HT-29 (cell line): ENCODE results near the gene HAGHL. TPM values are rescaled to one million over a fixed set of nuclear protein-coding genes. Genes with fewer than 3 reads are reported as not detected.

ENCODE experiments used
- DNase-seq: peaks from one replicate; pipeline ENCODE4 v3.0.0-alpha.2; 2015; ENCODE audit warnings: low spot score
- total RNA-seq: library from RNA; depleted of rRNA; stranded (reverse); fragments of >200 nt; shearing (Covaris generic); gene quantifications from 2 replicates; pipeline ENCODE4 v1.2.3, GENCODE V29; 2014

The HAGHL gene
- total RNA-seq, 1 experiment from 2014 or later = 80.8 TPM

DNA sequence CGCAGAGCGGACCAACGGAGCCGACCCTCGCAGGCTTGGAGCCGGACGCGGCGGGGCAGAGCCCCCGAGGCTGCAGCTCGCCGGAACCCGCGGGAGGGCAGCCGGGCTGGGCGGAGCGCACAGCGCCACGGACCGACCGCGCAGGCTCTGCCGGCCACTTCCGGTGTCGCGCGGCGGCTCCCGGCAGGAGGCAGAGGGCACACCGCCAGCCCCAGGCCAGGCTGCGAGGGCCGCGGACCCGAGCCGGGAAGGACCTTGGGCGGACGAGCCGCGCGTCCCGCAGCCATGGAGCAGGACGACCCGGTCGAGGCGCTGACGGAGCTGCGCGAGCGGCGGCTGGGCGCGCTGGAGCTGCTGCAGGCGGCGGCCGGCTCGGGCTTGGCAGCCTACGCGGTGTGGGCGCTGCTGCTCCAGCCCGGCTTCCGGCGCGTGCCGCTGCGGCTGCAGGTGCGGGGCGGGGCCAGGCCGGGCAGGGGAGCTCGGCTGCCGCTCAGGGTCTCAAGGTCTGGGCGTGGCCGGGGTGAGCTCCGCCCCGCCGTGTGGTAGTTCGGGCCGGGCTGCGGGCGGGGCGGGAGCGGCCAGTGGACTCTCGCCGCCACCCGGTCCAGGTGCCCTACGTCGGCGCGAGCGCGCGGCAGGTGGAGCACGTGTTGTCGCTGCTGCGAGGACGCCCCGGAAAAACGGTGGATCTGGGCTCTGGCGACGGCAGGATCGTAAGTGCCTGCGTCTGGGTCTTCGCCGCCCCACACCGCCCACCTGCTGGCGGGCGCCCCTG is 5.7 kb upstream of the HAGHL start, which contains the start of gene ANTKMT:
TSS of gene ANTKMT (plus strand) at position 157 of the 775 bp plus-strand sequence. CDS start at position 286, 129 bp downstream.
- DNase-seq = peak; percentile 92

DNA sequence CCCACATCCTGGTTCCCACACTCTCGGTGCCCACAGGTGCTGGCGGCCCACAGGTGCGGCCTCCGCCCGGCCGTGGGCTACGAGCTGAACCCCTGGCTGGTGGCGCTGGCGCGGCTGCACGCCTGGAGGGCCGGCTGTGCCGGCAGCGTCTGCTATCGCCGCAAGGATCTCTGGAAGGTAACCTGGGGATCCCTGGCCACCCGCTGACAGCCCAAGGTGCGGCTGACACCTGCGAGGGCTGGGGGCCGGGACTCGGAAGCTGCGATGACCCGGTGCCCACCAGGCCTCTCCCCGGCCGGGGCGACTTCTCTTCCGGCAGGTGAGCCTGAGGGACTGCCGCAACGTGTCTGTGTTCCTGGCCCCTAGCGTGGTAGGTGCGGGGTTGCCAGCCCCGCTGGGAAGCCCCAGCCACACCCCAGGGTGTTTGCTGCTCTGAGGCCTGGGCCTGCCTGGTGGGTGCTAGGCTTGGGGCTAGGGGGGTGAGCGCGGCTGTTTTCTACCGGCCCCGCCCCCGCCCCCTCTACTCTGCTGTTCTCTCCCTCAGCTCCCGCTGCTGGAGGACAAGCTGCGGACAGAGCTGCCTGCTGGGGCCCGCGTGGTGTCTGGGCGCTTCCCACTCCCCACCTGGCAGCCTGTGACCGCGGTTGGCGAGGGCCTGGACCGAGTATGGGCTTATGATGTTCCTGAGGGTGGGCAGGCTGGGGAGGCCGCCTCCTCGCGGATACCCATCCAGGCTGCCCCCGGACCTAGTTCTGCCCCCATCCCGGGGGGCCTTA is 5.0 kb upstream of the HAGHL start:
- DNase-seq = no peak

DNA sequence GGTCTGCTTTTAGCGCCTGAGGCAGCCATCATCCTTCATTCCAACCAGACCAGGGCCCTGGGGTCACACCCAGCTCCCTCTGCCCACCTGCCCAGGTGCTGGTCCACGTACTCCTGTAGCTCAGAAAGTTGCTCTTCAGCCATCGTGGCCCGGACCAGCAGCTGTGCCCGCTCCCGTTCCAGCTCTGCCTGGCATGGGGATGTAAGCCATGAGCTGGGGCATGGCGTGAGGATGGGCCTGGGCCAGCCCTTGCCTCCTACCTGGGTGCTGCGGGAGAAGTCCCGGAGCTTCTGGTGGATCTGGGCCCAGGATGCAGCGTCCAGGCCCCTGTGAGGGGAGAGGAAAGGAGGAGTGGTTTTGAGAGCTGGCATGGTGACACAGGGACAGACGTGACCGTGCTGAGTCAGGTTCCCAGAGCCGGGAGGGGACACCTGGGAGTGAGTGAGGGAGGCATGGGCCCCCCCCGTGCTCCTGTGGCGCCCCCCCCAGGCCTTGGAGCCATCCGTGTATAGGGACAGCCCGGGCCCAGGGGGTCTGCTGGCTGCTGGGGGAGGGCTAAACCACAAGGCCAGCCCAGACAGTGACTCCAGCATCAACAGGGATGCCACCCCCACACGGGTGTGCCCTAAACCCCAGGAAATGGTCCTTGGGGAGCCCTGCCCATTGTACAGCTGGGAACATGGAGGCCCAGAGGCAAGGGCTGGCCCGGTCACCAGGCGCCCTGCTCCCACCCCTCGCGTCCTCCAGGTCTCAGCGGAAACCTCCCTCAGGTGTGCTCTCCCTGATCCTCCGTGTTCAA is 3.9 kb upstream of the HAGHL start:
- DNase-seq = no peak

DNA sequence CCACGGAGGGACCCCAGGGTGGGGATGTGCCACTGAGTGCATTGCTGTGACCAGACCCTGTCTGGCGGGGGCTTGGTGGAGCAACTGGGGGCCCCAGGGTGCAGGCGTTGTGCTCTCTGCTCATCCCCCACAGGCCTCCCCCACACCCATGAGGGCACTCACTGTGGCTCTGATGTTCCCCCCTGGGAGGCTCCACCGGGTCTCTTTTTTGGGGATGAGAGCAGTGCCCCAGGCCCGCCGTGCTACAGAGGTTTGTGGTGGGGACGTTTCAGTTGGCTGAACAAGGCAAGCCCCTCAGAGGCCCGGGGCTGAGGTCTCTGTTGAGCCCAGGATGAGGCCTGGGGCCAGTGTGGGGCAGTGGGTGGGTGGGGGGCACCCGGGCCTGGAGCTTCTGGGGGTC is 3.2 kb upstream of the HAGHL start:
- no peak for DNase-seq

DNA sequence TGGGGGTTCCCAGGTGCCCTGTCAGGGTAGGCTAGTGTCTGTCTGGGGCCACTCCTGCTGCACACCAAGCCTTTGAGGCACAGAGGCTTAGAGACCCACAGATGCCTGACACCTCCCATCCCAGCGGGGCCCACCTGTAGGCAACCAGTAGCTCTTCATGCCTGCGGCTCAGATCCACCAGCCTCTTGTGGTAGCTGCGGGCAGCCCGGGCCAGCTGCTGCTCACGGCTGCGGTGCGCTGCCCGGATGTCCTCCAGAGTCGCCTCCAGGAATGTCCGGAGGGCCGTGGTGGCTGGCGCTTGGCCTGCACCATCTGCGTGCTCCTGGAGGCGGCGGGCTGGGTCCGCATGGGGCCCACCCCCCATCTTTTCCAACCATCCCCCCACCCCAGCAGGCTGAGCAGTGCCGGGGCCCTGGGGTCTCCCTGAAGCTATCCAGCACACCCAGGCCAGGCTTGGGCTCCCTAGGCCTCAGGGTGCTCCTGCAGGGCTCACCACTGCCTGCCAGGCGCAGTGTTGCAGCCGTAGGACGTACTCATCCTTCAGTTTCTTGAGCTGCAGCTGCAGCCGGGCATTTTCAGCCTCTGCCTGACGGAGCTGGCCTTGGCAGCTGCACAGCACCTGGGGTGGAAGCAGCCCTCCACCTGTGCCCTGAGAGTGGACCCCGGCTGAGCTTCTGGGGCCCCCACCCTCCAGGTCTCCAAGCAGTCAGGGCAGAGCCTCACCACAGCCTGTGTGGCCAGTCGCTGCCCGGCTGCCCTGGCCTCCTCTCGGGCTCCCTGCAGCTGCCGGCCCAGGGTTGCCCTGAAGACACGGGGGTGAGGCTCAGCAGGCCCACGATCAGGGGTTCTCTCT is 2.5 kb upstream of the HAGHL start:
- peak; percentile 1 for DNase-seq

DNA sequence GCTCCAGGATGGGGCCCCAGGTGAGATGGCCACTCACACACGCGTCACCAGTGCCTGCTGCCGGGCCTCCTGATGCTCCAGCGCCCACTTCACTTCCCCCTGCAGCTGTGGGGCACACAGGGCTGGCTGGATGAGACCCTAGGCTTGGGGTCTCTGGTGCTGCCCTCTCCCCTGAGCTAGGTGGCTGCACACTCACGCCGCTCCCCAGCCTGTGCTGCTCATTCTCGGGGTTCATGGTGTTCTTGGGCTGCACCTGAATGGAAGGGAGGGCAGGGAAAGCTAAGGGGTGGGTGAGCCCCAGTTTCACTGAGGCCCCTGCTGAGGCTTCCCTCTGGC is 1.9 kb upstream of the HAGHL start:
- DNase-seq = no peak

DNA sequence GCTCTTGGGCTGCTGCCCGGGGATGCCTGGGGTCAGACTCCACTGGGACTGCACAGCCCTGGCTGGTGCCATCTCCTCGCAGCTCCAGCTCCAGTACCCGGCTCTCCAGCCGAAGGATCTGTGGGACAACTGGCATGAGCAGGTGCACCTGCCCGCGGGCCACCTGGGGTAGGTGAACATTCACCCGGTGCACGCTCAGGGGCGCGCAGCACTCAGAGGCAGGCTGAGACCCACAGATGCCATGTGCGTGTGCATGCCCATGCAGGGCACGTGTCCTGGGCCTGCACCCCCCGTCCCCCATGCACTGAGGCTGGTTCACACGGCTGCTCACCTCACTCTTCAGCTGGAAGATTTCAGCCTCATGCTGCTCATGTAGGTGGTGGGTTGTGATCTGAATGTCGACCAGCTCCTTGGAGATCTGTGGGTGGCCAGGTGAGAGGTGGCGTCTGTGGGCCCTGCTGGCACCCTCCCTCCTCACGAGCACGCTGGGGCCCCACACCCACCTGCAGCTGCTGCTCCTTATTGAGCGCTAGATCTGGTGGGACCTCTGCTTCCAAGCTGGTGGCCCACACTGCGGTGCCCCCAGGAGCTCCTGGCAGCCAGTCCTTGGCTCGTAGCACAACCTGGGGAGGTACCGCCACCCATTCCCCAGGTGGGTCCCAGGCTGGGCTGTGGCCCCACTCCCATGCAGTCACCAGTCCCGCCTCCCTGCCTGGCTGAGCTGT is 1.3 kb upstream of the HAGHL start:
- peak; percentile 1 for DNase-seq

DNA sequence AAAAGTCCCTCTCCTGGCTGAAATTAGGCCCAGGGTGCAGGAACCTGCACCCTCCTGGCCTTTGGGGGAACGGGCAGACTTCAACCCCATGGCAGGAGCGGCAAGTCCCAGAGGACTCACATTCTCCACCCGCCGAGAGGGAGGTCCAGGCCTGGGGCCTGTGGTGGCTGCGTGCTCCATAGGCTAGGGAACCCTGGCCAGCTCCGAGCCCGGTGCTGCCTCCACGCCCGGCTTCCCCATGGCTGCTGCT is 793 bp upstream of the HAGHL start:
- DNase-seq = no peak

DNA sequence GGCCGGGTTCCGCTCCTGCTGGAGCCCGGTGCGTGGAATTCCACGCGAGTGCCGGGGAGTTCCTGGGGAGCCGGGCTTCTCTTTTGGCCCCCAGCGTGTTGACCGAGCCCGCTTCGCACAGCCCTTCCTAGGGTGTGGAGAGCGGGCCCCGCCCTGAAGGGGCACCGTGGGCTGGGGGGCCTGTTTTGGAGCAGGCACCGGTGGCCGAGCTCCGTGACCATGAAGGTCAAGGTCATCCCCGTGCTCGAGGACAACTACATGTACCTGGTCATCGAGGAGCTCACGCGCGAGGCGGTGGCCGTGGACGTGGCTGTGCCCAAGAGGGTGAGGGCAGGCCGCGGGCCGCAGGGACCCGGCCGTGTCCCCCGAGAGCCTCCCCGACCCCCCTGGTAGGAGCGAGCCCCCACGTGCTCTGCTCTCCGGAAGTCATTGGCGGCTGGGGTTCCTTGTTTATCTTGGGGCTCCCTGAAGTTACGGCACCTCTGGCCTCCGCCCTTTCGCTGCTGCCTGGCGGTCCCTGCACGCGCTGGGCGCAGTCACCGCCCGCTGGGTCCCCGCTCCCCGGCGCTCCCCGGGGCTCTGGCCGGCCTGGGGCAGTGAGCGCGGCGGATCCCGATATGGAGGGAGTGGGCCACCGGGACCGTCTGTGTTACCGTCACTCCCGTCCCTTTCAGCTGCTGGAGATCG is 528 bp downstream of the HAGHL start:
- peak; percentile 28 for DNase-seq

DNA sequence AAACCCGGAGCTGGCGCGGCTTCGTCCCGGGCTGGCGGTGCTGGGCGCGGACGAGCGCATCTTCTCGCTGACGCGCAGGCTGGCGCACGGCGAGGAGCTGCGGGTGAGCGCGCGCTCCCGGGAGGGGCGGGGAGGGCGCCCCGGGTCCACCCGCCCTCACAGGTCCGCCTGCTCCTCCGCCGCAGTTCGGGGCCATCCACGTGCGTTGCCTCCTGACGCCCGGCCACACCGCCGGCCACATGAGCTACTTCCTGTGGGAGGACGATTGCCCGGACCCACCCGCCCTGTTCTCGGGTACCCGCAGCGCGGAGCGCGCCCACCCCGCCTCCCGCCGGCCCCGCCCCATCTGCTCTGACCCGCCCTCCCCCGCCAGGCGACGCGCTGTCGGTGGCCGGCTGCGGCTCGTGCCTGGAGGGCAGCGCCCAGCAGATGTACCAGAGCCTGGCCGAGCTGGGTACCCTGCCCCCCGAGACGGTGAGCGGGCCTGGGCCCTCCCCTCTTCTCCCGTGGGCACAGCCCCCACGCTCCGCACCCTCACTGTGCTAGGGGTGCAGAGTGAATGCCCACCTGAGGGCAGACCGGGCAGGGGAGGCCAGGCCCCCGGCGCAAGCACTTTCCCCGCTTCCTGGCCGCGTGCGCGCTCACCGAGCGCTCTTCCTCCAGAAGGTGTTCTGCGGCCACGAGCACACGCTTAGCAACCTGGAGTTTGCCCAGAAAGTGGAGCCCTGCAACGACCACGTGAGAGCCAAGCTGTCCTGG is 1.4 kb downstream of the HAGHL start:
- peak; percentile 82 for DNase-seq

DNA sequence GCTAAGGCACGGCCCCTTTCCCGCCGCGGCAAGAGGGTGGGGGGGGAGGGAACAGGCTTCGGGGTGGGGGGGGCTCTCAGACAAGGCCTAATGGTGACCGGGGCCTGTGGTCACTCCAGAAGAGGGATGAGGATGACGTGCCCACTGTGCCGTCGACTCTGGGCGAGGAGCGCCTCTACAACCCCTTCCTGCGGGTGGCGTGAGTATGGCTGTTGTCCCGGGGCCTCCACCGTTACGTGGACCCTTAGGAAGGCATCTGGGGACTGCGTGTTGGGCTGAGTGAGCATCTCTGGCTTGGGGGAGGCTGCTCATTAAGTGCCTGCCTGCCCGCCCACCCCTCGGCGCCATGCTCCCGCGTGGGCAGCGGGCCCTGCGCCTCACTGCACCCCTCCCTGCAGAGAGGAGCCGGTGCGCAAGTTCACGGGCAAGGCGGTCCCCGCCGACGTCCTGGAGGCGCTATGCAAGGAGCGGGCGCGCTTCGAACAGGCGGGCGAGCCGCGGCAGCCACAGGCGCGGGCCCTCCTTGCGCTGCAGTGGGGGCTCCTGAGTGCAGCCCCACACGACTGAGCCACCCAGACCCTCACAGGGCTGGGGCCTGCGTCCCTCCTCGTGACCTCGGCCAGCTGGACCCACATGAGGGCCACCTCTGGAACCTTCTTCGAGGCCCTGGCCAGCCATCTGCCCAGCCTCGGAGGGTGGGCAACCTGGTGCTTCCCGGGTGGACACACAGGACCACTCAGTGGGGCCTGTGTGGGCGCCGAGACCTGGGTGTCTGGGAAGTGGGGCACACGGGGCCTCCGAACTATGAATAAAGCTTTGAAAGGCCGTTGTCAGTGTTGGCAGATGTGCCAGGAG is 2.2 kb downstream of the HAGHL start:
- DNase-seq = no peak

DNA sequence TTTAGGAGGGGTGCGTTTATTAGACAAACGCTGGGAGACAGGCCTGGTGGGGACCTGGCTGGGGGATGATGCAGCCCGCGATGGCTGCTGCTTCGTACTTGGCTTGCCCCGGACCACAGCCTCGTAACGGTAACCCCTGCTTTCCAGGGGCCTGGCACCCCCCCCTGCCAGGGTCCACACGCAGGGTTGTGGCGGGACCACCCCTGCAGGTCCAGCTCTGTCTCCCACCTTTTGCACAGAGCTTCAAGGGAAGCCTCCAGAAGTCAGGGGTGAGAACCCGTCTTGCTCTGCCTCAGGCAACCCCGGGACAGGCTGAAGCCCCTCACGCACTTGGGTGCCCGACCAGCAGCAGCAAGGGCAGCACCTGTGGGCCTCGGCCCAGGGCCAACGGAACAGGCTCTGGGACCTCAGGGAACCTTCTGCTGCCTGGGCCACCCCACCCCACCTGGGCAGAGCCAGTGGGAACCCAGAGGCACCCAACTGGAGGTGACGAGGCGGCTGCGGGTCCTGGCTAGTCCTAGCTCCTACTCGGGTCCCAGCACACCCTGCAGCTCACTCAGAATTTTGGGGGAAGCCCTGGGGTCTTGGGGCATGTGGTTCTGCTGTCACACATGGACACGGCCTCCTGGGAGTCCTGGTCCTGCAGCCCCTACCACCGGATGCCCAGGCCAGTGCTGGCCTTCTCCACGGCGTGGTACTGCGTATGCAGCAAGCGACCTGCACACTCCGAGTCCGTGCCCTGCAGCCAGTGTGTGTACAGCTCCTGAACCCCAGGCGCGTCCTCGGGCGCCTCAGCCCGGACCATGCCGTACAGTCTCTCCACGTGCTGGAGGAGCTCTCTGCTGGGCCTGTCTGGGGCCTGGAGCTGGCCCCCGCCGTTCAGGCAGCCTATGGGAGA is 3.1 kb downstream of the HAGHL start:
- no peak for DNase-seq

DNA sequence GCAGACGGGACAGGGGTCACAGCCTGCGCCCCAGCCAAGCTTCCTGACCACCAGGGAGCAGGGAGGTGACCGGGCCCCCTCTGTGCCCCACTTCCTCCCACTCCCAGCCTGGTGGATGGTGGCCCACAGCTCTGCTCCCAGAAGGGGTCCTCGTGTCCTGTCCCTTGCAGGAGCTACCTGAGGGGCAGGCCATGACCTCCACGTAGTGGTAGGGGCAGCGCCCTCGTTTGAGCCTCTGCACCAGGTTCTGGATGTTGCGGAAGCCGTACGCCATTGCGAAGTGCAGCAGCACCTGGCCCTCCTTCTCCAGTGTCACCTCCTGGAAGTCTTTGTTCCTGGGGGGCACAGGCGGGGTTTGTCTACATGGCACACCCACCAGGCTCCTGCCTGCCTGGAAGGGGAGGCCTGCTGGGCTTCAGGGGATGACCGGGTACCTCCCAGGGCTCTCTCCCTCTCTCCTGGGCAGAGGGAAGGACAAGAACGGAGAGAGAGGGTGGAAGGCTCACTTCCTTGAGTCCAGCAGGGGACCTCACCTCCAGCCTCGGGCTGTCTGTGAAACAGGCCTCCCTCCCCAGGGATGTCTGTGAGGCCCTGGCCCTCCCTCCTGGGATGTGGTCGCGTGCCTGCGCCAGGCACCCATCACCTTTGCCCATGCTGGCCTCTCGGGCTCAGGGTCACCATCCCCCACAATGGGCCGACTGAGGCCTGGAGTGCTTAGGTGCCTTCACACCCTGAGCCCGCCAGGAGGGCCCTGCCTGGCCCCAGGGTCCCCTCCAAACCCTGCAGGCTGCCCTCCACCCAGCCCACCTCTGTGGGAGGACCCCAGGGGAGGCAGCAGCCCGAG is 4.0 kb downstream of the HAGHL start:
- no peak for DNase-seq

DNA sequence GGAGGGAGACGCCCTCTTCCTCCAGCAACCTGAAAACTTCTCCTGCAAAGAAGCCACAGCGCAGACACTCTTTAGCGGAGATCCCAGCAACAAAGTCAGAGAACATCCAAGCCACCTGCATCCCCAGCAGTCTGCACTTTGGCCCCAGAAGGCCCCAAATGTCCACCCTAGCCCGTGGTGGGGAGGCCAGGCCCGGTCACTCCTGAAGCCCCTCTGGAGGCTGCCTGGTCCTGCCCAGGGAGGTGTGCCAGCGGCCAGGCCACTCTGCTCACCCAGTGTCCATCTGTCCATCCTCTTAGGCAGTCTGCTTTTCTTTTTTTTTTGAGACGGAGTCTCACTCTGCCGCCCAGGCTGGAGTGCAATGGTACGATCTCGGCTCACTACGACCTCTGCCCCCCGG is 5.4 kb downstream of the HAGHL start:
- no peak for DNase-seq

DNA sequence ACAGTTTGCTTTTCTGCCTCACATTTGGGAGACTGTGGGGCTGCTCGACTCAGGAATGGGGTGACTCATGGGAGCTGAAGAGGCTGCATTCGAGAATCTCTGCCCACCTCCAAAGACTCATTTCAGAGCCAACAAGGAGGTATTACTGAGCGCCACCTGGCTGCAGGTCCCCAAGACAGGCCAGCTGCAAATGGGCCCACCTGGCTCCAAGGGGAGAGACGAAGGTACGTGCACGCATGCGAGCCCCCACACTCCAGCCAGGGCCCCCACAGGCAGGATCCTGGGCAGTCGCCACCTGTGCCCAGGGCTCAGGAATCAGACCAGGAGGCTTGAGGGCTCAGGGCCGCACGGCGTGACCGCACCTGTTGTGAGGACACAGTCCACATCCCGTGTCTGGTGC is 6.0 kb downstream of the HAGHL start:
- DNase-seq = no peak

DNA sequence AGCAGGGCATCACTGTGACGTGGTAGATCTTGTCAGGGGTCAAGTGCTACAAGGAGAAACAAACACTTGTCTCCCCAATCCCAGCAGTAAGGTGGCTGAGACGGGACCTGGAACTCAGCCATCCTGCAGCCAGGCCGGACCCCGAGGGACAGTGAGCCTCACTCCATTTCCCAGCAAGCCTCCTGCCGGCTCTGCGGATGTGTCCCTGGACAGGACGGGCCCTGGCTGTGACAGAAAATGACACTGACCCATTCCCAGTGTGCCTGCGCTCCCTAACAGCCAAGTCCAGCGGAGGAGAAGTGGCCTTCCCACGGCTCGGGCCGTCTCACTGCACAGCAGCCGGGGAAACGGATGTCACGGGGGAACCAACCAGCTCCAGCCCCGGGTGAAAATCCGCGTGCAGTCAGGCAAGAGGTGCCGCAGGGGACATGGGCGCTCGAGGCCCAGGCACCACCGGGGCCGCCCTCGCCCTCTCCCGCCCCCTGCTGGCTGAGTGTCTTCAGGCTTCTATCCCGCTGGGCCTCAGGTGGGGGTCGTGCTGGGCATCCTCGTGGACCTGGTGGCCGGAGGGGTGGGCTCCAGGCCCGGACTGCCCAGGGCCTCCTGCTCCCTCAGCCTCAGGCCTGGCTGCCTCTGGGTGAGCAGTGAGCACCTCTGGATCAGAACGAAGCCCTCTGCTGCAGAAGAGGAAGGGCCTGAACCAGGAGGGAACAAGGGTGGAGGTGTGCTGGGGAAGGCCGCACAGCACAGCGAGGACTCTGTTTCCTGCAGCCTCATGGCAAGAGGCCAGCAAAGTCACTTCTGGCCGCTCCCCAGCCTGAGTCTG is 6.7 kb downstream of the HAGHL start:
- no peak for DNase-seq
